HG02938 (cell line): ENCODE data around the gene KCTD19.
A peak's percentile ranks its signal among the peaks of the same experiment; 100 is the strongest.

Experiments used
- ATAC-seq: cut with Tn5 transposase; IDR thresholded peaks from one replicate; pipeline ENCODE4 v1.9.1; 2021; ENCODE audit warnings: mild to moderate bottlenecking, moderate library complexity; ENCODE audit not compliant: unreplicated experiment

The KCTD19 gene

DNA sequence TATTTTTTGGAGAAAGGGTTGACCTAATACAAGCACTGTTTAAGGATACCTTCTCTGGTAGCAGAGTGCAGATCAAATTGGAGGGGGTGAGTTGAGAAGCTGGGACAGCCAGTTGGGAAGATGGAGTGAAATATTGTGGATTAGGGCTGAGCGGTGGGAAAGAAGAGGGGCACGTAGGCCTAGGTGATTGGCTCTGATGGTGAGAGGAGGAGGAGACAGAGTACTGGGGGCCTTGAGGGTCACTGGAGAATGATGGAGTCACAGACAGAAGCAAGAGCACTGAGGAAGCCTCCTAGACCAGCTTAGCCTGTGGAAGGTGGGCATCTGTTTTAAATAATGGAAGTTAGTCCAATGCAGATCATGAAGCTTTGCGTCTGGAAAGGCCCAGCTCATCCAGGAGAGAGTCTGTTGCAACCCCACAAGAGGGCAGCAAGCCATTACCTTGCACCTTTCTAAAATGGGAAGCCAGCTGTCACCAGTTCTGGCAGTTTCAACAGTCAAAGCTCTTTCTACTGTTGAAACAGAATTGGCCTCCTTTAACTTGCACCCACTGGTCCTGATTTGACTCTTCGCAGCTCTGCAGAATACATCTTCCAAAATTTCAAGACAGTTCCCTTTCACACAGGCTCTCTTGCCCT lies 66.0 kb downstream of the KCTD19 start:
- no peak for ATAC-seq

DNA sequence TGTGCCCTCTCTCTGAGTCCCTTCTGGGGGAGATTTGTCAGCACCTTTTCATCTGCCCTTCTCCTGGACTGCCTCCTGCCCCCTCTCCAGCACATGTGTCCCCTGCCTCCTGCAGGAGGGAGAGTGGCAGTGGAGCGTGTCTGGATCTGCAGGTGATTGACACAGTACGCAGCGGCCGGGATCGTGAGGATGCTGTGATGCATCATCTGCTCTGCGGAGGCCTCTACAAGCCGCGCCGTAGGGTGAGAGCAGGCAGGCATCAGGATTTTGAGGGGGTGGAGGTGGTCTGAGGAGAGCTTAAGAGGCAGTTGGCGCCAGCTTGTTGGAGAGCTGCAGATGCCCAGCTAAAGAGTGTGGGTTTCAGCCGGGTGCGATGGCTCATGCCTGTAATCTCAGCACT lies 66.8 kb downstream of the KCTD19 start:
- ATAC-seq, result no peak

DNA sequence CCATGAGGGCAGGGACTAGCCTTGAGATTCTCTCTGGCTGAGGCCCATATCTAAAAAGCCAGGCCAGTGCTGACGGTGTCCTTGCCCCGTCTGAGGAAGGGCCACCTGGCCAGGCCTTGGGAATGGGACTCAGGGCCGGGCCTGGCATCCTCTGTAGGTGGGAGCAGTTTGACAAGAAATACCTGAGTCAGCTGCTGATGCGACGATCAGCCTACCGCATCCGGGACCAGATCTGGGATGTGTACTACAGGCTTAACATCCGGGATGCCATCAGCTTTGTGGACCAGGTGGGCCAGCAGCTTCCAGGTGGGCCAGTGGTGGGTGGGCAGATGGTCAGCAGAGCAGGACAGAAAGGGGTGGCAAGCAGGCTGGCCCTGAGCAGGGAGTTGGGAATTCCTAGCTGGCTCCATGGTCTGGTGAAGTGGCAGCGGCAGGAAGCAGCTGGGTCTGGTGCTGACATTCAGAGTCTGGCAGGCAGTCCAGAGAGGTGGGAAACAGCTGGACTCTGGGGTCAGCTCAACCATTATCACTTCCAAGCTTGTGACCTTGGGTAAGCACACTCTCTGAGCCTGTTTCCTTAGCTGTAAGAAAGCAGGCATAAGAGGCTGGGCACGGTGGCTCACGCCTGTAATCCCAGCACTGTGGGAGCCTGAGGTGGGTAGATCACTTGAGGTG lies 68.2 kb downstream of the KCTD19 start:
- ATAC-seq, result no peak

DNA sequence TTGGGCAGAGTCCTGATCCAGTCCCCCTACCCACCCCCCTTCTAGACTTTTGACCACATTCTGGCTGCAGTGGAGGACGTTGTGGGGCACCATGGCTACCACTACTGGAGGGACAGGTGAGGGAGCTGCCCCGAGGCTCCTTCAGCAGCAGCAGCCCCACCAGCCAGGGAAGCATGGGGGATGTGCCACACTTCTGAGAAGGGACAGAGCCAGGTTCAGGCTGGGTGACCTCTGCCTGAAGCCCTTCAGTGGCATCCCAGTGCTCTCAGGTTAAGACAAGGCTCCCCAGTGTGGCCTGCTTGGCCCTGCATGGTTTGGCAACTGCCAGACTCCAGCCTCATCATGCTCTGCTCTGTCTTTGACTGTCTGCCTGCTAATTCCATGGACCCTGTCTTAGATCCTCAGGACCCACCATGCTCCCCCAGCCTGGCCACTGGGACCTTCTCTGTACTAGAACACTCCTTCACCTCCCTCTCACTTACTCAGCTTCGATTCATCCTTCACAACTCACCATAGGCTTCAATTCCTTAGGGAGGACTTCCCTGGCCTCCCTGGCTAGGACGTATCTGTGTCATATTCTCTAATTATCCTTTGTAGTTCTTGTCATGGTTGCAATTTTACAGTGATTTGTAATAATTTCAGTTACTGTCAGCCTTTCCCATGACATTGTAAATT lies 68.9 kb downstream of the KCTD19 start:
- no peak for ATAC-seq

DNA sequence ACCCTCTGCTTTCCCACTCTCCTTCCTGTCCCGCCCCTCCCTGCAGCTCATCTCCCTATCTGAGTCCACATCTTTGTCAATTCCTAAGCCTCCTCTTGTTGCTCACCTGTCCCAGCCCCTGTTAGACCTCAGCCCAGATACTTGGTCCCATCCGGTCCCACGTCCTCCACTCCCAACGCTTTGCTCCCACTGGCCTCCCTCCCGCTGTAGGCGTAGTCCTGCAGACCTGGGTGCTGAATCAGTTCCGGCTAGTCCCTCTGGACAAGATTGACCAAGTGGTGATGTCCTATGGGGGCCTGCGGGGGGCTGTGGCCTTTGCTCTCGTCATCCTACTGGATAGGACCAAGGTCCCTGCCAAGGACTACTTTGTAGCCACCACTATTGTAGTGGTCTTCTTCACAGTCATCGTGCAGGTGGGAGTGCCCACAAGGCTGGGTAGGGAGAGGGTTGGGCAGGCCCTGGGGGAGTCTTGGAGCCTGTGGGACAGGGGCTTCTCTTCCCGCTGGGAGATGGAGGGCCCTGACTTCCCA lies 69.8 kb downstream of the KCTD19 start:
- ATAC-seq, result no peak

DNA sequence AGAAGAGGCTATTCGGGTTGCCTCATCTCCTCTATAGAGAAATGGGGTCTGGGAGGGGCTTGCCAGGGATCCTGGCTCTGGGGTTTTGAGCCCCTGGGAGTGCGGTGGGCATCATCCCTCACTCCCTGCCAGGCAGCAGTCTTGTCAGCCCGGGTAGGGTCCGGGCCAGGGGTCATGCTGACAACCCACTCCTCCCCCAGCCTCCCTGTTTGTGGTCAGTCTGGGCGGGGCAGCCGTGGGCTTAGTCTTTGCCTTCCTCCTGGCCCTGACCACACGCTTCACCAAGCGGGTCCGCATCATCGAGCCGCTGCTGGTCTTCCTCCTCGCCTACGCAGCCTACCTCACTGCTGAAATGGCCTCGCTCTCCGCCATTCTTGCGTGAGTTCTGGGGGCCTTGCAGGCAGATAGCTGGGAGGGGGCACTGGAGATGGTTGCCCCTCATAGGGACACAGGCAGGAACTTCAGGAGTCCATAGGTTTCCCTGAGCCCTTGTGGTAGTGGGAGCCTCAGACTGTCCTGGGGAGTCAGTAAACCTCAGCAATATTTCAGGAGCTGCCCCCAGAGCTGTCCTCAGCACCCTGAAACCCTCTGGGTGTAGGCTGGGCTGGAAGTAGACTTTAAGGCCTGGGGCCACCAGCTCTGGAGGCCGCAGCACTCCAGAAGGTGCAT lies 70.9 kb downstream of the KCTD19 start:
- no peak for ATAC-seq

DNA sequence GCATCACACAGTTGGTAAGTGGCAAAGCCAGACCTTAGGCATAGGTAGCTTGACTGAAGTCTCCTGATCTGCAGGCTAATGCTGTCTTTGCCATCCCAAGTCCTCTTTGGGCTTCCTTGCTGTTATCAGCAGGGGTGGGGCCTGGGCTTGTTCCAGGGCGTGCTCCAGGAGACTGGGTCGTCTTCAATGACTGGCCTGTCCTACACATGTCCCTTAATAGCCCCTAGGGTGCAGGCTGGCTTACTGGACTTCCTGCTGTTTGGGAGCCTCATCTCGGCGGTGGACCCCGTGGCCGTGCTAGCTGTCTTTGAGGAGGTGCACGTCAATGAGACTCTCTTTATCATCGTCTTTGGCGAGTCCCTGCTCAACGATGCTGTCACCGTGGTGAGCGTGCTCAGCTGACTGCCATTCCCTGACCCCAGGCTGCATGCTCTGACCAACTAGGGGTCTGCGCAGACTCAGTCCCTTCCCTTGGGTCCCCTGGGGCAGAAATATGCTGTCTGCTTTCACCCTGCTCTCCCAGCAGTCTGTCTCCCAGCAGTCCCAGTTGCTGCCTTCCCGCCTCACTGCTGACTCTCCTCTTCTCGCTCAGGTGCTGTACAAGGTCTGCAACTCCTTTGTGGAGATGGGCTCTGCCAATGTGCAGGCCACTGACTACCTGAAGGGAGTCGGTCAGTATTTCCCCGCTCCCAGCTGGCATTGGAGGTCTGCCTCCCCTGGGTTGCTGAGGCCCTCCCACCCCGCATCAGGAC lies 71.6 kb downstream of the KCTD19 start:
- ATAC-seq, result no peak

DNA sequence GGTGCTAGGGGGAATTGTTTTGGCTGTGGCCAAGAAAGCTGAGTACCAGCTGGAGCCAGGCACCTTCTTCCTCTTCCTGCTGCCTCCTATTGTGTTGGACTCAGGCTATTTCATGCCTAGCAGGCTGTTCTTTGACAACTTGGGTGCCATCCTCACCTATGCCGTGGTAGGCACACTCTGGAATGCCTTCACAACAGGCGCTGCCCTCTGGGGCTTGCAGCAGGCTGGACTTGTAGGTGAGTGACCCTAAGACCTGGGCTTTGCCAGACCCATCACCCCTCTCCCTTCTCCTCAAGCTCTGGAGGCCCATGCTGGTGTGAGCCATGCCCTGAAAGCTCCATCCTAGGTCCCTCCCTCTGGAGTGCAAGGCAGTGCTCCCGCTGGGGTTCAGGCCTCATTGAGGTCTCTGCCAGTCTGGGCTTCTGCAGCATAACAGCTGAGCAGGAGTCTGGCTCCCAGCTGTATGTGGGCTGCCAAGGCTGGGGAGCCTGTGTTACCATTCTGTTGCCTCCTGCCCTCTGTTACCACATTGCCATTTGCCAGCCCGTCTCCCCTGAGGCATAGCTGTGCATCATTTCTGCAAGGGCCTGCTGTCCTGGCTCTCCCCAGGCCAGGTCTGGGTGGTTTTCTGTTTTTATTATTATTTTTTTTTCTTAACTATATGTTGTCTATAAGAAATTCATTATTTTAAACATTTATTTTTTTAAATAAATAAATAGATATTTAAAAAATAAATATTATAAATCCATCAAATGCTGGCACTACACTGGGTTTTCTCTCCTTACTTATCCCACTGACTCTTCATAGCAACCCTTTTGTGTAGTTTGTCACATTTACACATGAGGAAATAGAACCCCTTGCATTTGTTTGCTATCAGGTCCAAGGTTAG lies 73.7 kb downstream of the KCTD19 start:
- no peak for ATAC-seq

DNA sequence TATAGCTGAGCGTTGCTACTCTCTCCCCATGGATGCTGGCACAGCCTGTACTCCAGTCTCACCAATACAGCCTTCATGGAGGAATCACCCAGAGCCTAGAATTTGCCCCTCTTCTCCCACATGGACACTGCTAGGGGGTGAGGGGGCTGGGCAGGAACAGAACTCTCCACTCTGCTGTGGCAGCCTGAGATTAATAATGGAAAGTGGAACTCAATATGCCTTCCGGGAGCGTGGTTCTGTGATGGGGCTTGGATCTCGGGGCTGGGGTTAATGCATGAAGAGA lies 76.6 kb downstream of the KCTD19 start:
- no peak for ATAC-seq

DNA sequence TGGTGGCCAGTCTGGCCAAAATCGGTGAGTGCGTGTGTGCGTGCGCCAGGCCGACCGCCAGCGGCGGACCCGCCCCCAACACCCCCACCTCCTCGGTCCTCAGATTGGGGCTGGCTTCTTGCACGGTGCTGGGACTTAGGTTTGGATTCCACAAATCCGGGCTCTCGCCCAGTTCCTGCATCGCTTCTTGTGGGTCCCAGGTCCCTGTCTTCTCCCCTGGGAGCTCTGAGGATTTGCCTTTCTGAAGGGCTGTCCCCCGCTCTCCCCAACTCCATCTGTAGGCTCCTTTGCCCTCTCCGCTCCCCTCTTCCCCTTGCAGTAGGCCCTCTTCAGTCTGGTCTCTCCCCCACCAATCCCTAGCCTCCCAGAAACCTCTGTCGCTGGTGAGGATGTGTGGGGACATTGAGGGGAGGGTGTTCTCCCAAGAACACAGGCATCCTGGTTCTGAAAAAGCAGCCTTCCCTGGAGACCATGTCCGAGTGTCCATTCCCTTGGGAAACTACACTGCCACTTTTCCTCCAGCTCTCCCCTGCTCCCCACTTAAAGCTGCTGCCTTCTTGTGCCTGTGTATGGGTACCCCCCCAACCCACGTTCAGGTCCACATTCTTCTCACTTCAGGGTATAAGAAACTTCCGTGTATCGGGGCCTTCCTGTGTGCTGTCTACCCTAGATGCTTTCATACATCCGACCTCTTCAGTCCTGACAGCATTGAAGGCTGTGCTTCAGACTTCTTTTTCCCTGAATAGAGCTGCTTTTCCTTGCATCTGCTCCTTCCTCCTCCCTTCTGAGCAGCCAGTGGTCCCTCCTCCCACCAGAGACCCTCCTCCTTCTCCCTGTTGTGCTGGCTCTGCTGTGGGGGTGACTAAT lies 77.1 kb downstream of the KCTD19 start:
- ATAC-seq, result no peak

DNA sequence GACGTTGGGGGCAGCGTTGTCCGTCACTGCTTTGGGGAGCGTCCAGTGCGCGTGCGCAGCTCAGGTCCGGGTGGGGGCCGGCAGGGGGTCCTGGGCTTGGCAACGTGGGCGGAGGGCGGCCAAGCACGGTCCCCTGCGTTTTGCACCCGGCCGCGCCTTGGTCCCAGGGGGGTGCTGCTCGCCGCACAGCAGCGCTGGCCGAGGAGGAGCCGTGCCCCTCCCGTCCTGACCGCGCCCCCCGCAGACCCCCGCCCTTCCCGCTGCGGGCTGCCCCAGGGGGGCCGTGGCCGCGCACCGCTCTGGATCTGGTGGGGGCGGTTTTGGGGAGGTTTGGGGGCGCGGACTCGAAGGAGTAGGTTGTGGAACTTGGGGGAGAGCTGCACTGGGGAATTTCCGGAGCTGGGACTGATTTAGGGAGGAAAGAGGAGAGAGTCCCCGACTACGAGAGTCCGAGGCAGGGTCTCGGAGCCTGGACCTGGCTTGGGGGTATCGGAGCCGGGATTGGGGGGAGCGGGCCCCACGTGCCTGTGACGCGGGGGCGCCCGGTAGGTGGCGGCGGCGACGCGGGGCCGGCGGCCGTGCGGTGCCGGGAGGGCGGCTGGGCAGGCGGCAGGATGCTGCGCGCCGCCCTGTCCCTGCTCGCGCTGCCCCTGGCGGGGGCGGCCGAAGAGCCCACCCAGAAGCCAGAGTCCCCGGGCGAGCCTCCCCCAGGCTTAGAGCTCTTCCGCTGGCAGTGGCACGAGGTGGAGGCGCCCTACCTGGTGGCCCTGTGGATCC lies 78.0 kb downstream of the KCTD19 start, which contains the start of gene SLC9A5:
Gene SLC9A5, plus strand, starts transcription at position 579 of the 777 bp plus-strand sequence. Its CDS starts 36 bp downstream, at position 615.
- no peak for ATAC-seq

DNA sequence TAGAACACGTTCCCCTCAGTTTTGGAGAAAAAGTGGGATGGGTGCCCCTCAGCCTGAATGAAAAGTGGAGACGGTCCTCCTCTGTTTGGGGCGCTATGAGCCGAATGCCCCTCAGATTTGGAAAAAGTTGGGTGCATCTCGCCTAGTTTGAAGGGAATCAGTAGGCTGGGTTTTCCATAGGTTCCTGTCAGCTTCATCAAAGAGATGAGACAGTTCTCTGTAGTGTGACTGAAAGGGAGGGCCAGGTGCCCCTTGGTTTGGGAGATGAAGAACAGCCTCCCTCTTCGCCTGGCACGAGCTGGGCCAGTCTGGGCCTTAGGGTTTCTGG lies 78.5 kb downstream of the KCTD19 start:
- no peak for ATAC-seq

DNA sequence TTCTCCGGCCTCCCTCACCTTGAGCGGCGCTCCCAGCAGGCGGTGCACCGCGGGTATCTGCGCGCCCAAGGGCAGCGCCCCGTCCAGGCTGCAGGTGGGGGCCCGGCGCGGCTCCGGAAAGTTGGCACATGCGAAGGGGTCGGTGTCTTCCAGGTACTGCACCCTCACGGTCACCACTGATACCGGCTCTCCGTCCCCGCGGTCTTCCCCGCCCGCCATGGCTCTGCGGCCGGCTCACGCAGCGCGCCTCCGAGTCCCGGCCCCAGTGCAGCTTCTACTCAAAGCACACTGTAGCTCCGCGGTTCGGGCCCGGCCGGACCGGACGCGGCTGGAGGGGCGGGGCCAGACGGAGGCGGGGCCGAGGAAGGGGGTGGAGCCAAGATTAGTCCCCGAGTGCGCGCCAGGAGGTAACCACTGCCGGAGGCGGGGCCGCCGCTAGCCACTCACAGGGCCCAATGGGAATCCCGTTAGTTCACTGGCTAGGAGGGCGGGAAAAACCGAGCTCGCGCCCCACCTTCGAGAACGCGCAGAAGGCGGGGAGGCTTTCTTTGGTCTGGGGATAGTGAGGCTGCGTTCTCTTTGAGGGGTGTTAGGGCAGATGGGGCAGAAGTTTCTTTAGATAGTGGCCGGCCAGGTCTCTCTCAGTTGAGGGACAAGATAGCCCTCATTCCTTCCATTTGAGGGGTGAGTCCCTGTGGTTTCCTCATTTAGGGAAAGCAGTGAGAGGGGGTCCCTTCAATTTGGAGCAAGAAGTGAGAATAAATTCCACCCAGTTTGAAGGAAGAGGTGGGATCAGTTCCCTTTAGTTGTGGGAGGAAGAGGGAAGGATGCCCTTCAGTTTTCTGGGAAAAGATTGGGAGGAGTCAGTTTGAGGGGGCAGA lies 79.1 kb downstream of the KCTD19 start, which contains the start of gene FHOD1:
Gene FHOD1, minus strand, starts transcription at position 290 of the 881 bp plus-strand sequence. Its CDS starts 71 bp downstream, at position 219.
- ATAC-seq, result peak; percentile 46

DNA sequence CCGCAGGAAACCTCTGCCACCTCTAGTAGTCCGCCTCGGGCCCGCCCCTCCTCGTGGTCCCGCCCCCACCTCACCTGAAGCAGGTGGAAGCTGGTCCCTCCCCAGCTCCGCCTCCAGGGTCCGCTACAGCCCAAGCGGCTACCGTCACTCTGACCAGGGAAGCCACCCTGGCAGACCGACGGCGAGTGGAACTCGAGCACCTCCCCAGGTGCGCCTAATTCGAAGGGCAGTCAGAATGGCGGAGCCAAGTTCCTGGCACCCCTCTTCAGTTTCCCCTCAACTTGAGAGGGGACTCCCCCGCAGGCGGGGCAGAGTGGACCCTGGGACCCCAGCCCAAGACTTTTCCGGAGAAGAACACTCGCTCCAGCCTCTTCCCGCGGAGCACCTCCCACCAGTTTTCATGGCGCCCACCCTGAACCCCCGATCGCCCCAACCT lies 79.8 kb downstream of the KCTD19 start:
- ATAC-seq, result no peak

DNA sequence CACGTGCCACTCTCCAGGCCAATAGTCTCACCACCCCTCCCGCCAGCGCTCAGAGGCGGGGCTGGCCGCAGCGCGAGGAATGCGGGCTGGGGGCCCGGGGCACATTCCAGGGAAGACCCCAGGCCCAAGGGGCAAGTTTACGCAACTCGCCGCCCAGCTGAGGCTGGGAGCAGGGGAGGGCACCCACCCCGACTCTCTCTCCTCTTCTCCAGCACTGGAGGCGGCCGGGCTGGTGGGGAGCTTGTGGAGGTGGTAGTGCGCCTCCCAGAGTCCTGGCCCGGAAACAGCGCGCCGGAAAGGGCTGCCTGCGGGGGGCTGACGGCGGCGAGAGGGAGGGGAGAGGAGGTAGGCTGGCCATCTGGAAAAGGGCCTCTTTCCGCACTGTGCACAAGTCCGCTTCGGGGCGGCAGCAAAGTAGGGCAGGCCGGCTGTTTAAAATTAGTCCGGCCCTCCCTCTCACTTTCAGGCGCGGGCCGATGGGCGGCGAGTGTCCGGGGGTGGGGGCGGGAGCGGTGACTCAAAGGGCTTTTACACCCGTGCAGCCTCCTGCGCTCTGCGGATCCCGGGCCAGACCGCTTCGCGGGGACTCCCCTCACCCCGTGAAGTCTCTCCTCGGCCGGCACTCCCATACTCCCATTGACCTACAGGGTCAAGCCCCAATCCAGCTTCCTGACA lies 80.3 kb downstream of the KCTD19 start:
- no peak for ATAC-seq

DNA sequence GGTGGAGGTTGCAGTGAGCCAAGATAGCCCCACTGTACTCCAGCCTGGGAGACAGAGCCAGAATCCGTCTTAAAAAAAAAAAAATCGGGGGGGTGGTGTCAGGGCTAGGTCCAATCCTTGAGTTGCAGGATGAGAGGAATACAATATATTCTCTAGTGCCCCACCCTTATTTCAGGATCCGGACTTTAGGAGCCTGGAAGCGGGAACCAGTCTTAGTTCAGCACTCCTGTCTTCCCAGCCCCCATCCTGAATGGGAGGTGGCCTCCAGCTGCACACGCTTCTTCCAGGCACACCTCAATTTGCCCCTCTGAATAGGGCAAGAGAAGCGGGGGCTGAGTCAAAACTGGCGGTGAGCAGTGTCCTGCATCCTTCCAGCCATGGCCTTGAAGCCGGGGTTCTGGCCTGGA lies 80.9 kb downstream of the KCTD19 start:
- ATAC-seq, result no peak

DNA sequence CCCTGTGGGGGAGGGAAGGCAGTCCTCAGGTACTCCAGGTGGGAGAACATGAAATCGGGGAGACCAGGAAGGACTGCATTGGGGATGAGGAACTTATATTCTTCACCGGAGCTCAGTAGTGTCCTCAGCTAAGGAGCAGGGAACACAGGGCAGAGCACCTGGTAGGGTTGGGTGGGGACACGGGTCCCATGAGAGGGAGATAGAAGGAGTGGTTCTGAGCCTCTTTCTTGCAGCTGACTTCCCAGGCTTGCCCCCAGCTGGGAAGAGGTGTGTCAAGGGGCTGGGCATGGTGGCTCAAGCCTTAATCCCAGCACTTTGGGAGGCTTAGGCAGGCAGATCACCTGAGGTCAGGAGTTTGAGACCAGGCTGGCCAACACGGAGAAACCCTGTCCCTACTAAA lies 81.4 kb downstream of the KCTD19 start:
- no peak for ATAC-seq
